Measurements from ENCODE around the gene TBC1D30.
A peak's percentile ranks its signal among the peaks of the same experiment; 100 is the strongest.
"Not testable (repeated sequence)": the region's sequence is repeated elsewhere in the genome, so short reads cannot be mapped to it uniquely, and the experiment has no call there.

TBC1D30 gene

DNA sequence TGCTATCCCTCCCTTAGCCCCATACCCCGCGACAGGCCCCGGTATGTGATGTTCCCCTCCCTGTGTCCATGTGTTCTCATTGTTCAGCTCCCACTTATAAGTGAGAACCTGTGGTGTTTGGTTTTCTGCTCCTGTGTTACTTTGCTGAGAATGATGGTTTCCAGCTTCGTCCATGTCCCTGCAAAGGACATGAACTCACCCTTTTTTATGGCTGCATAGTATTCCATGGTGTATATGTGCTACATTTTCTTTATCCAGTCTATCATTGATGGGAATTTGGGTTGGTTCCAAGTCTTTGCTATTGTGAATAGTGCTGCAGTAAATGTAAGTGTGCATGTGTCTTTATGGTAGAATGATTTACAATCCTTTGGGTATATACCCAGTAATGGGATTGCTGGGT is 24.0 kb downstream of the TBC1D30 start:
- not testable (repeated sequence) for H3K18ac ChIP-seq (ENCODE audit: low read length); H3K27me3 ChIP-seq (ENCODE audit: insufficient read depth, low read length, poor library complexity); H2AK5ac ChIP-seq (ENCODE audit: low read length); H2BK120ac ChIP-seq (ENCODE audit: low read depth, low read length); DNase-seq; H3K23ac ChIP-seq (ENCODE audit: low read length); H3K56ac ChIP-seq (ENCODE audit: low read length); H4K5ac ChIP-seq (ENCODE audit: low read length); H2BK15ac ChIP-seq (replicated peaks; ENCODE audit: low read depth); H4K8ac ChIP-seq (ENCODE audit: low read depth, low read length); H3K27ac ChIP-seq (ENCODE audit: low read depth, low read length); H3K9ac ChIP-seq (ENCODE audit: low read length); H3K79me1 ChIP-seq (ENCODE audit: low read length); H3K4me1 ChIP-seq (ENCODE audit: control insufficient read depth, low read depth, low read length); H3K4ac ChIP-seq (ENCODE audit: low read depth, low read length); H3K4me3 ChIP-seq (ENCODE audit: low read length); H3K79me2 ChIP-seq (ENCODE audit: control insufficient read depth, insufficient read depth, low read length); H3K36me3 ChIP-seq (ENCODE audit: control insufficient read depth, insufficient read depth, low read length); H2BK5ac ChIP-seq (ENCODE audit: low read length); H3K4me2 ChIP-seq (ENCODE audit: low read length)
- no CpG with 5 or more reads among the region's 4 CpGs for WGBS (ENCODE audit: extremely low coverage, insufficient coverage, low lambda C conversion rate)

DNA sequence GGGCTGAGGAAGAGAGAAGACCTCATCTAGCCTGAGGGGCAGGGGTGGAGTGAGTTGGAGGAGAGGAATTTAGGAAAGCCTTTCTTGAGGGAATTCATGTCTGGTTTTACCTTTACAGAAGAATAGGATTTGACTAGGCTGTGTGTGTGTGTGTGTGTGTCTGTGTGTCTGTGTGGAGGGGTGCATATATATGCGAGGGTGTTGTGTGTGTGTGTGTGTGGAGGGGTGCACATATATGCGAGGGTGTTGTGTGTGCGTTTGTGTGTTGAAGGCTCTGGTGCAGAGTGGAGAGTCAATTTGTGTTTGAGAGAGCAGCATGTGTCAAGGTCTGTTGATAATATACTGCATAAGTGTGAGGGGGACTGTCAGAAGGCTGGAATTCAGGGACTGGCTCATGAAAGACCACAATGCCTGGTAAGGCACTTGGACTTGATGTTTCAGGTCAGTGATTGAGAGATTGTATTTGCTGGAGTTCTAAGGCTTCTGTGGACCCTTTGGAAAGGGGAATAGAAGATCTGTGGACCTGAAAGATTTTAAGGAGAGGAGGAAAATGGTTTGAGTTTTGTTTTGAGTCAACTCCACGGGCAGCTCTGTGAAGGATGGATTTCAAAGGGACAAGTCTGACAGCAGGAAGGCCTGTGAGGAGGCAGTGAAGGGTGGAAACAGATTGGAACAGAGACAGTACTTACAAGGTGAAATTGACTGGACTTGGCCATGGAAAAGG is 34.6 kb downstream of the TBC1D30 start:
- WGBS (ENCODE audit: extremely low coverage, insufficient coverage, low lambda C conversion rate), result 100% methylated on average over 3 of the region's 4 CpGs
- Histone ChIP-seq H3K27ac (ENCODE audit: low read depth, low read length) (no peak overlapping the region), H3K23ac (ENCODE audit: low read length) (no peak overlapping the region), H3K4me2 (ENCODE audit: low read length) (no peak overlapping the region), H3K56ac (ENCODE audit: low read length) (no peak overlapping the region), H3K27me3 (ENCODE audit: insufficient read depth, low read length, poor library complexity) (no peaks in the 10 kb centered on the region), H3K4me3 (ENCODE audit: low read length) (no peak overlapping the region), H3K4ac (ENCODE audit: low read depth, low read length) (no peak overlapping the region), H3K9ac (ENCODE audit: low read length) (no peak overlapping the region), H2BK15ac (replicated peaks; ENCODE audit: low read depth) (no peak overlapping the region), H2BK5ac (ENCODE audit: low read length) (no peak overlapping the region), H3K36me3 (ENCODE audit: control insufficient read depth, insufficient read depth, low read length) (no peaks in the 10 kb centered on the region), H3K4me1 (ENCODE audit: control insufficient read depth, low read depth, low read length) (no peaks in the 10 kb centered on the region), H4K8ac (ENCODE audit: low read depth, low read length) (no peak overlapping the region), H2AK5ac (ENCODE audit: low read length) (no peak overlapping the region), H3K18ac (ENCODE audit: low read length) (no peak overlapping the region), H2BK120ac (ENCODE audit: low read depth, low read length) (no peak overlapping the region), H3K79me1 (ENCODE audit: low read length) (no peaks in the 10 kb centered on the region), H4K5ac (ENCODE audit: low read length) (no peak overlapping the region), H3K79me2 (ENCODE audit: control insufficient read depth, insufficient read depth, low read length) (no peaks in the 10 kb centered on the region)
- no peak for DNase-seq

DNA sequence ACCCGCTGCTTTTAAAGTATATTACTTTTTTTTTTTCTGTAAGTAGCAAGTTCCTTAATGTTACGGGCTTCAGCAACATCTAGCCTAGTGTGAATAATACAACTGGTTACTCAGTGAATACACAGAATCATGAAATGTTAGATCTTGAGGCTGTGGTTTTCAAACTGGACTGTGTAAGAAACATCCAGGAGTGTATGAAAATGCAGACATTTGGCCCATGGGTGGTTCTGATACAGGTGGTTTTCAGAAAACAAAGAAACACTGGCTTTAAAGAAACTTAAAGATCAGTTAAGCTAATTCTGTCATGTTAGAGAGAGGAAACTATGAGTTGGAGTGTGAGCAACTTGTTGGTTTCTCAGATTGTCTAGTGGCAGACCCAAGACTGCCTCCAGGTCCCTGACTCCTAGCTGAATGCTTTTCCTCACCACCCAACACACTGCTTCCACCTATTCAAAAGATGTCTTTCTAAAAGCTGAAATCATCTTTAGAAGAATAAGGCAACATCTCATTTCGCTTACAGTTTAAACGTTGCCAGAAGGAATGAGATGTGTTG is 36.1 kb downstream of the TBC1D30 start:
- Histone ChIP-seq H3K9ac (ENCODE audit: low read length) (no peak overlapping the region), H3K79me1 (ENCODE audit: low read length) (no peaks in the 10 kb centered on the region), H3K4me2 (ENCODE audit: low read length) (no peak overlapping the region), H2BK5ac (ENCODE audit: low read length) (no peak overlapping the region), H3K4me1 (ENCODE audit: control insufficient read depth, low read depth, low read length) (no peaks in the 10 kb centered on the region), H2AK5ac (ENCODE audit: low read length) (no peak overlapping the region), H3K27me3 (ENCODE audit: insufficient read depth, low read length, poor library complexity) (no peaks in the 10 kb centered on the region), H4K8ac (ENCODE audit: low read depth, low read length) (no peak overlapping the region), H3K18ac (ENCODE audit: low read length) (no peak overlapping the region), H3K79me2 (ENCODE audit: control insufficient read depth, insufficient read depth, low read length) (no peaks in the 10 kb centered on the region), H4K5ac (ENCODE audit: low read length) (no peak overlapping the region), H2BK120ac (ENCODE audit: low read depth, low read length) (no peak overlapping the region), H3K56ac (ENCODE audit: low read length) (no peak overlapping the region), H3K23ac (ENCODE audit: low read length) (no peak overlapping the region), H3K4me3 (ENCODE audit: low read length) (no peak overlapping the region), H3K27ac (ENCODE audit: low read depth, low read length) (no peak overlapping the region), H3K4ac (ENCODE audit: low read depth, low read length) (no peak overlapping the region), H3K36me3 (ENCODE audit: control insufficient read depth, insufficient read depth, low read length) (no peaks in the 10 kb centered on the region), H2BK15ac (replicated peaks; ENCODE audit: low read depth) (no peak overlapping the region)
- WGBS (ENCODE audit: extremely low coverage, insufficient coverage, low lambda C conversion rate), result no CpG with 5 or more reads among the region's 4 CpGs
- DNase-seq, result no peak

DNA sequence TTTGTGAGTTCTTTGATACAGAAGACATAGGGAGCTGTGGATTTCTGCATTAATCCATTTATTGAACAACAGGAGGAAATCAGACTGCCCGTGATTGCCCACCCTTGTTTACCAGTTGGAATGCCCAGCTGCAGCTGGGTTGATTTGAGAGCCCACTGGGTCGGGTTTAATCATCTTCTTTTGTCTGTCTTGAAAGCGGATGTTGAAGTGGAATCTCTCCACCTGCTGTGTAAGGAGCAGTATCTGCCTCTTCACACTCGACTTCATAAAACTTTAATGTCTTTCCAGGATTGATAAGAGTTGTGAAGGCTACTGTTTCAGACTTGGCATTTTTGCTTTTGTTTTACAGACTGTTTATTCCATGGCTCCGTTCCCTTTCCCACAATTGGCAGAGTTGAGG is 39.9 kb downstream of the TBC1D30 start:
- H3K9ac ChIP-seq (ENCODE audit: low read length), result no peak overlapping the region
- H3K79me1 ChIP-seq (ENCODE audit: low read length), result no peaks in the 10 kb centered on the region
- H3K4me3 ChIP-seq (ENCODE audit: low read length), result no peak overlapping the region
- H3K27ac ChIP-seq (ENCODE audit: low read depth, low read length), result no peak overlapping the region
- H3K4me1 ChIP-seq (ENCODE audit: control insufficient read depth, low read depth, low read length), result no peaks in the 10 kb centered on the region
- DNase-seq, result no peak
- WGBS (ENCODE audit: extremely low coverage, insufficient coverage, low lambda C conversion rate), result no CpG with 5 or more reads among the region's 5 CpGs
- H4K5ac ChIP-seq (ENCODE audit: low read length), result no peak overlapping the region
- no peaks in the 10 kb centered on the region for H3K36me3 ChIP-seq (ENCODE audit: control insufficient read depth, insufficient read depth, low read length)
- H4K8ac ChIP-seq (ENCODE audit: low read depth, low read length), result no peak overlapping the region
- H3K18ac ChIP-seq (ENCODE audit: low read length), result no peak overlapping the region
- no peak overlapping the region for H2BK120ac ChIP-seq (ENCODE audit: low read depth, low read length)
- H2BK5ac ChIP-seq (ENCODE audit: low read length), result no peak overlapping the region
- no peak overlapping the region for H3K23ac ChIP-seq (ENCODE audit: low read length)
- H3K56ac ChIP-seq (ENCODE audit: low read length), result no peak overlapping the region
- H3K4me2 ChIP-seq (ENCODE audit: low read length), result no peak overlapping the region
- no peak overlapping the region for H3K4ac ChIP-seq (ENCODE audit: low read depth, low read length)
- no peaks in the 10 kb centered on the region for H3K79me2 ChIP-seq (ENCODE audit: control insufficient read depth, insufficient read depth, low read length)
- no peak overlapping the region for H2BK15ac ChIP-seq (replicated peaks; ENCODE audit: low read depth)
- H3K27me3 ChIP-seq (ENCODE audit: insufficient read depth, low read length, poor library complexity), result no peaks in the 10 kb centered on the region
- H2AK5ac ChIP-seq (ENCODE audit: low read length), result no peak overlapping the region

DNA sequence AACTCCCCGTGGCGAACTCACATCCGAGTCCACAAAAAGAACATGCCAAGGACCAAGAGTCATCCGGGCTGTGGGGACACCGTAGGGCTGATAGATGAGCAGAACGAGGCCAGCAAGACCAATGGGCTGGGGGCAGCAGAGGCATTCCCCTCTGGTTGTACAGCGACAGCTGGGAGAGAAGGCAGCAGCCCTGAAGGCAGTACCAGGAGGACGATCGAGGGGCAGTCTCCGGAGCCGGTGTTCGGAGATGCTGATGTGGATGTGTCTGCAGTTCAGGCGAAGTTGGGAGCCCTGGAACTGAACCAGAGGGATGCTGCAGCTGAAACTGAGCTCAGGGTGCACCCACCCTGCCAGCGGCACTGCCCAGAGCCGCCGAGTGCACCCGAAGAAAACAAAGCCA is 50.7 kb downstream of the TBC1D30 start:
- no CpG with 5 or more reads among the region's 17 CpGs for WGBS (ENCODE audit: extremely low coverage, insufficient coverage, low lambda C conversion rate)
- Histone ChIP-seq H3K79me1 (ENCODE audit: low read length) (no peaks in the 10 kb centered on the region), H3K36me3 (ENCODE audit: control insufficient read depth, insufficient read depth, low read length) (no peaks in the 10 kb centered on the region), H3K23ac (ENCODE audit: low read length) (peak overlapping the region; percentile 60), H3K9ac (ENCODE audit: low read length) (no peak overlapping the region), H4K8ac (ENCODE audit: low read depth, low read length) (no peak overlapping the region), H3K18ac (ENCODE audit: low read length) (no peak overlapping the region), H3K27ac (ENCODE audit: low read depth, low read length) (no peak overlapping the region), H2BK15ac (replicated peaks; ENCODE audit: low read depth) (no peak overlapping the region), H3K4ac (ENCODE audit: low read depth, low read length) (no peak overlapping the region), H3K79me2 (ENCODE audit: control insufficient read depth, insufficient read depth, low read length) (no peaks in the 10 kb centered on the region), H3K4me3 (ENCODE audit: low read length) (no peak overlapping the region), H2AK5ac (ENCODE audit: low read length) (no peak overlapping the region), H3K4me1 (ENCODE audit: control insufficient read depth, low read depth, low read length) (no peaks in the 10 kb centered on the region), H3K27me3 (ENCODE audit: insufficient read depth, low read length, poor library complexity) (no peaks in the 10 kb centered on the region), H3K56ac (ENCODE audit: low read length) (no peak overlapping the region), H4K5ac (ENCODE audit: low read length) (no peak overlapping the region), H2BK120ac (ENCODE audit: low read depth, low read length) (no peak overlapping the region), H3K4me2 (ENCODE audit: low read length) (no peak overlapping the region), H2BK5ac (ENCODE audit: low read length) (no peak overlapping the region)
- no peak for DNase-seq

Measured in mesendoderm (in vitro differentiated cells).